Fibroblast of mammary gland (primary cell): ENCODE data around the gene ZNF358.
"Not testable (repeated sequence)": the region's sequence is repeated elsewhere in the genome, so short reads cannot be mapped to it uniquely, and the experiment has no call there.

ENCODE experiments used
- DNase-seq: peaks from one replicate; pipeline ENCODE4 v3.0.0-alpha.2; 2010; ENCODE audit warnings: low read depth
- H3K4me3 ChIP-seq: 2 replicates; pipeline ENCODE4 v1.5.1; 2011; ENCODE audit warnings: low read depth, mild to moderate bottlenecking, low read length, moderate library complexity; ENCODE audit not compliant: control insufficient read depth
- TF ChIP-seq, protein P1 (sequence below): conservative IDR thresholded peaks from 2 replicates; pipeline ENCODE4 v1.5.1; 2011; ENCODE audit warnings: low read depth, low read length, inconsistent platforms; ENCODE audit not compliant: control insufficient read depth, insufficient read depth

Gene ZNF358

DNA sequence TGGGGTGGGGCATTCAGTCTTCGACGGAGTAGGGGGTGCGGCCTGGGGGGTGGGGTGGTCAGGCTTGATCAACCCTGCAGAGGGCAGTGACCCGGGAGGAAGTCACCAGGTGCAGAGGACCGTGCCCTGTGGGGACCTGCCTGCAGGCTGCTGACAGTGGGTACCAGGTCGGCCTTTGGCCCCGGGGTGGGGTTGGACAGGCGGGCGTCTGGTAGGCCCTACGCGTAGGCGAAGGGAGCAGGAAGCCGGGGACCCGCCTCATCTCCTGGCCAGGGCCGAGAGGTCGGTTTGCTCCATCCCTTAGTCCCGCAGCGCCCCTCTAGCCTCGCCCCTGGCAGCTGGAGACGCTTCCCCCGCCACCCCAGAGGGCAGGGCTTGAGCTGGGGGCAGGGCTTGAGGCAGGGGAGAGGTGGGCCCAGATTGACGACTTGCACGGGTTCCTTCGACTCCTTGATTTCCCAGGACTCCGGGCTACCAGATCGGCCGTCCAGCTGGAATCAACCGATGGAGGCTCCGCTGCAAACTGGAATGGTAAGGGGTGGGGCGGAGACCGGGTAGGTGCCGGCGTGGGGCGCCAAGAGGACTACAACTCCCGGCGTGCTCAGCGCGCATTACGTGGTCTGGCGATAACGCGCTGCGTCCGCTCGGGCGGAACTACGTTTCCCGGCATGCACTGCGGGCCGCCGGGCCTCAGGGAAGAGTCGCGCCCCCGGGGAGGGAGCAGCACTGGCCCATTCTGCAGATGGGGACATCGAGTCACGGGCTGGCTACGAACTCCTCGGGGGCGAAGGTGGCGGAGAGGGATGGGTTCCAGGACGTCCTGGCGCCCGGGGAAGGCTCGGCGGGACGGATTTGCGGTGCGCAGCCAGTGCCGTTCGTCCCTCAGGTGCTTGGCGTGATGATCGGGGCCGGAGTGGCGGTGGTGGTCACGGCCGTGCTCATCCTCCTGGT is 19.4 kb downstream of the ZNF358 start, which contains the start of gene PNPLA6:
TSS of gene PNPLA6 (plus strand) at position 671 of the 951 bp plus-strand sequence. CDS start at position 743, 72 bp downstream.
- TF ChIP-seq, protein P1, sequence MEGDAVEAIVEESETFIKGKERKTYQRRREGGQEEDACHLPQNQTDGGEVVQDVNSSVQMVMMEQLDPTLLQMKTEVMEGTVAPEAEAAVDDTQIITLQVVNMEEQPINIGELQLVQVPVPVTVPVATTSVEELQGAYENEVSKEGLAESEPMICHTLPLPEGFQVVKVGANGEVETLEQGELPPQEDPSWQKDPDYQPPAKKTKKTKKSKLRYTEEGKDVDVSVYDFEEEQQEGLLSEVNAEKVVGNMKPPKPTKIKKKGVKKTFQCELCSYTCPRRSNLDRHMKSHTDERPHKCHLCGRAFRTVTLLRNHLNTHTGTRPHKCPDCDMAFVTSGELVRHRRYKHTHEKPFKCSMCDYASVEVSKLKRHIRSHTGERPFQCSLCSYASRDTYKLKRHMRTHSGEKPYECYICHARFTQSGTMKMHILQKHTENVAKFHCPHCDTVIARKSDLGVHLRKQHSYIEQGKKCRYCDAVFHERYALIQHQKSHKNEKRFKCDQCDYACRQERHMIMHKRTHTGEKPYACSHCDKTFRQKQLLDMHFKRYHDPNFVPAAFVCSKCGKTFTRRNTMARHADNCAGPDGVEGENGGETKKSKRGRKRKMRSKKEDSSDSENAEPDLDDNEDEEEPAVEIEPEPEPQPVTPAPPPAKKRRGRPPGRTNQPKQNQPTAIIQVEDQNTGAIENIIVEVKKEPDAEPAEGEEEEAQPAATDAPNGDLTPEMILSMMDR: no peak
- peak within 1 kb of the TSS; percentile 93 for H3K4me3 ChIP-seq
- DNase-seq: peak; percentile 92

DNA sequence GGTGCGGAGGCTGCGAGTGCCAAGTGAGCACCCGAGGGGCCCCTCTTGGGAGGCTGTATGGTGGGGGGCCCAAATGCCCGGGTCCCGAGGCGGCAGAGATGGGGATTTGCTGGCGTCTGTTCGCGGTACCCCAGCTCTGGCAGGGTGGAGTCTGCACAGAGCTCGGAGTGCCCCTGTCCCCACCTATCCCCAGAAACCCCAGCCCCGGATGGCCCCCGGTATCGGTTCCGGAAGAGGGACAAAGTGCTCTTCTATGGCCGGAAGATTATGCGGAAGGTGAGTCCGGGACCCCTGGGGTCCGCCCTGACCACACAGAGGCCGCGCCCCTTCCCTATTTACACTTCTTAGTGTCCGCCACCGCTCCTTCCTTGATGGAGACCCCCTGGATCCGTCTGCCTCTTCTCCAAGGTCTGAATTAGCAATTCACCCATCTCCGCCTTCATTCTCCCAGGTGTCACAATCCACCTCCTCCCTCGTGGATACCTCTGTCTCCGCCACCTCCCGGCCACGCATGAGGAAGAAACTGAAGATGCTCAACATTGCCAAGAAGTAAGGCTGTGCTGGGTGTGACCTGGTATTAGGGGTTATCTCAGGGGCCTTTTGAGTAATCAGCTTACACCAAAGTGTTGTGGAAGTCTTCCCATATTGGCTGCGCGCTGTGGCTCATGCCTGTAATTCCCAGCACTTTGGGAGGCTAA is 20.2 kb downstream of the ZNF358 start:
- TF ChIP-seq, protein P1: no peak

DNA sequence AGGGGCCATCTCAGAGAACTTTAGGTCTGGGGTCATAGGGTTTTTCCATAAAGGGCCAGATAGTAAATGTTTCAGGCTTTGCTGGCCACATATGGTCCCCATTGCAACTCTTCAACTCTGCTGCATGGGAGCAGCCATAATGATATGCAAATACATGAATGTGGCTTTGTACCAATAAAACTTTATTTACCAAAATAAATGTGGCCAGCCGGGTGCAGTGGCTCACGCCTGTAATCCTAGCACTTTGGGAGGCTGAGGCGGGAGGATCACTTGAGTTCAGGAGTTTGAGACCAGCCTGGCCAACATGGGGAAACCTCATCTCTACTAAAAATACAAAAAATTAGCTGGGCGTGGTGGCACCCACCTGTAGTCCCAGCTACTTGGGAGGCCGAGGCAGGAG is 23.1 kb downstream of the ZNF358 start:
- H3K4me3 ChIP-seq, DNase-seq: not testable (repeated sequence)

More for the DNA sequence above, 20.2 kb downstream of the ZNF358 start:
- peak overlapping the region; percentile 93 for H3K4me3 ChIP-seq
- no peak for DNase-seq

DNA sequence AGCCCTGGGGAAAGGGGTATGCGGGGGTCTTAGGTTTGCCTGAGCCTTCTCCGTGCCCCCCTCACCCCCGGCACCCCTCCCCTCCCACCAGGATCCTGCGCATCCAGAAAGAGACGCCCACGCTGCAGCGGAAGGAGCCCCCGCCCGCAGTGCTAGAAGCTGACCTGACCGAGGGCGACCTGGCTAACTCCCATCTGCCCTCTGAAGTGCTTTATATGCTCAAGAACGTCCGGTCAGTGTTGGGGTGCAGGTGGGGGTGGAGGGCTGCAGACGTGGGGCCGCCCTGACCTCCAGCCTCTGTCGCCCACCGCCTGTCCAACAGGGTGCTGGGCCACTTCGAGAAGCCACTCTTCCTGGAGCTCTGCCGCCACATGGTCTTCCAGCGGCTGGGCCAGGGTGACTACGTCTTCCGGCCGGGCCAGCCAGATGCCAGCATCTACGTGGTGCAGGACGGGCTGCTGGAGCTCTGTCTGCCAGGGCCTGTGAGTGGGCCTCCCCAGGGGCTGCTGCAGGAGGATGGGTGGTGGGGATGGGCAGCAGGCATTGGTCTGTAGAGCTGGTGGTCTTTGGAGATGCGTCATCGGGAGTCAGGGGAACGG is 24.0 kb downstream of the ZNF358 start:
- DNase-seq: no peak
- no peak overlapping the region for H3K4me3 ChIP-seq
- TF ChIP-seq, protein P1: no peak

DNA sequence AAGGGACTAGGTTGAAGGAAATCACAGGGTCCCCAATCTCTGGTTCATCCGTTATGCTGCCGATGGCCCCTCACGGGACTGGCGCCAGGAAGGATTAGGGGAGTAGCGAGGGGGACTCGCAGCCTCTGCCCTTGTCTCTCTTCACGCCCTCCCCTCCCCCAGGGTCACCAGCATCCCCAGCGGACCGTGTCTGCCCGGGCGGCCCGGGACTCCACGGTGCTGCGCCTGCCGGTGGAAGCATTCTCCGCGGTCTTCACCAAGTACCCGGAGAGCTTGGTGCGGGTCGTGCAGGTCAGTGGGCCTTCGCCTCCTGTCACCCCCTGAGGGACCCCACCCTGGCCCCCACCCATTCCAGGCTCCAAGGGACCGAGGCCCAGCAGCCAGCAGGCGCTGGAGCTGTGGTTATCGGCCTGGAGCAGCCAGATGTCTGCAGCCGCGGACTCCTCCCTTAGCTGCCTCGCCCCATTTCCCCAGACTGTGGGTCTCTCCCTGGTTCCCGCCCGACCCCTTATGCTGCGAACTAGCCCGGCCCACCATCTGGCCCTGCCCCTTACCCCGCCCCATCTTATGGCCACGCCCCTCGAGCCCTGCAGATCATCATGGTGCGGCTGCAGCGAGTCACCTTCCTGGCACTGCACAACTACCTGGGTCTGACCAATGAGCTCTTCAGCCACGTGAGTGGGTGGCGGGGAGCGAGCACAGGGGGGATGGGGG is 25.0 kb downstream of the ZNF358 start:
- no peak overlapping the region for H3K4me3 ChIP-seq
- TF ChIP-seq, protein P1: no peak
- DNase-seq: peak; percentile 63

DNA sequence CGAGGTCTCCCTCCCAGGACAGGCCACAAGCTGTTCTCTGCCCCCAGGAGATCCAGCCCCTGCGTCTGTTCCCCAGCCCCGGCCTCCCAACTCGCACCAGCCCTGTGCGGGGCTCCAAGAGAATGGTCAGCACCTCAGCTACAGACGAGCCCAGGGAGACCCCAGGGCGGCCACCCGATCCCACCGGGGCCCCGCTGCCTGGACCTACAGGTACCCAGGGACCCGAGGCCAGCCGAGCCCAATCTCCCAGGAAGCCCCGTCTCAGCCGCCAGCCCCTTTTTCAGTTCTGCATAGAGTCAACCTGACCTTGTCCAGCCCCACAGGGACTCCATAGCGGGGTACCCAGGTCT is 25.5 kb downstream of the ZNF358 start:
- no peak for DNase-seq
- TF ChIP-seq, protein P1: no peak
- H3K4me3 ChIP-seq: no peak overlapping the region
